SH-SY5Y (cell line): ENCODE data around the gene FUCA1.

Experiments
- GATA2 ChIP-seq: IDR thresholded peaks from 2 replicates; pipeline ENCODE4 v1.6.1; 2011; ENCODE audit warnings: mild to moderate bottlenecking, low read depth, low read length
- GATA3 ChIP-seq: IDR thresholded peaks from 2 replicates; pipeline ENCODE4 v1.6.1; 2011; ENCODE audit warnings: low read depth, mild to moderate bottlenecking, low read length, moderate library complexity

- no peak for TF ChIP-seq GATA3
- TF ChIP-seq GATA2, result no peak
These were observed 41.3 kb upstream of the FUCA1 start for GRCh38 chr1:23909412-23909811.
